ENCODE measurements around the gene ACYP2.
"Not testable (repeated sequence)": the region's sequence is repeated elsewhere in the genome, so short reads cannot be mapped to it uniquely, and the experiment has no call there.

ACYP2 gene

DNA sequence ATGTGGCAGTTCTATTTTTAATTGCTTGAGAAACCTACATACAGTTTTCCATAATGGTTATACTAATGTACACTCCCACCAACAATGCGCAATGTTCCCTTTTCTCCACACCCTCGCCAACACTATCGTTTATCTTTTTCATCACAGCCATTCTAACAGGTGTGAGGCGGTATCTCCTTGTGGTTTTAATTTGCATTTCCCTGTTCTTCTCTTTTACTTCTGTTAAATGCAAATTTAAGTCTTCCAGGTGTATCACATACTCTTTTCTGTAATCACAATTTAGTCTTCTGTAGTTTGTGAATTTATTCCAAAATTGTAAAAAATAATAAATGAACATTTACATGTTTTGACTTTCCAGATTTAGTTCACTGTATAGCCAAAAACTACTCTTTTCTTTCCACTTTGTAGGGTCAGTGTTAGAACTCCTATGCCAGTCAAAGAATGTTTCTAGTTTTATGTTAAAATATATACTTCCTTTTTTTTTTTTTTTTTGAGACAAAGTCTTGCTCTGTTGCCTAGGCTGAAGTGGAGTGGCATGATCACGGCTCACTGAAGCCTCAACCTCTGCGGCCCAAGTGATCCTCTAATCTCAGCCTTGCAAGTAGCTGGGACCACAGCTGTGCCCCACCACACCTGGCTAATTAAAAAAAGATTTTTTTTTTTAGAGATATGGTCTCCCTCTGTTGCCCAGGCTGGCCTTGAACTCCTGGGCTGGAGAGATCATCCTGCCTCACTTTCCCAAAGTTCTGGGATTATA is 15.4 kb upstream of the ACYP2 start:
- DNase-seq, result no peak

DNA sequence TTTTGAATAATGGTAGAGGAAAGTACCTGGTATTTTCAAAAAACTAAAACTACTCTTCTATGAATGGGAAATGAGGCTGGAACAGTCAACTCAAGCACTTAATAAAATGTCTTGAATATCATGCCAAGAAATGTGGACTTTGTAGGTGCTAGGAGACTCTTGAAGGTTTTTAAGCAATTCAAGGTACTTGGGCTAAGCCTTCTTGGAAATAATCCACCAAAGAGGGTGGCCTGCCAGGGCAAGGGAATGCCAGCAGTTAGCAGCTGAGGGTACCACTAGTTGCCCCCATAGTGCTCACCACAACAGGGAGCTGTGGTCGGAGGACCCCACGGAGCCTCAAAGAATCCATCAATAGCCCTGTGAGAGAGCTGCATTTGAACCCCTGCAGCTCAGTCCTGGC is 14.6 kb upstream of the ACYP2 start:
- no peak for DNase-seq

DNA sequence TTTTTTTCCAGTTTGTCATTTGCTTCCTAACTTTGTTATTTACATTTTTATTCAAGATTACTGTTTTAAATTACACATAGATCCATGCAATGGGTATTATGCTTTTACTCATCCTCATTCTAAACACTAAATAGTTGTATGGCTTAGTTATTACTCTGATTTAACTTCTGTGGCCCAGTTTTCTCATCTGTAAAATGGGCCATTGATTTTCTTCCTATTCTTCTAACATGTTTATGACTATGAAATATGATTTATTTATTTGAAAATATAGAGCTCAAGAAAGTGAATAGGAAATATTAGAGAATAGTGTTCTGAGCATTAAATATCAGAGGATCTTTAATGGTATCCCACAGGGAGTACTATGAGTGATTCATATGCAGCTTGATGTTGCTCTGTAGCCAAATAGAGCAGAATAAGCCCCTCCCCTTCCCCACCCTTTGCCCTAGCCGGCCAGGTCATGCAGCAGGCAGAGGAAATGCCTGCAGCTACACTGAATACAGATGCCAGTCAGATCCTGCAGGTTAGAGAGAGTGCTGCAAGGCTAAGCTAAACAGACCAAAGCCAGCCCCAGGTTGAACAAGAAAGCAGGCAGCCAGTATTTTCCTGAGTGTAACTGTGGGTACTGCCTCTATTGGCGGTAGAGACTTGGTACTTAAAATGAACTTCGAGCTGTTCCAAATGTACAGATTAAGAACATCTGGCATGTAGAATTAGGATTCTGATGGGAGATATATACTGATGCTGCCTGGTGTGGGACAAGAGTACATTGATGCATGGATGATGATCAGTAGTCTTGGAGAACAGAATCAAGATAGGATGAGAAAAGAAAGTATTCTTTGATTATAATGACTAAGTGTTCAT is 11.7 kb upstream of the ACYP2 start:
- peak; percentile 21 for DNase-seq

DNA sequence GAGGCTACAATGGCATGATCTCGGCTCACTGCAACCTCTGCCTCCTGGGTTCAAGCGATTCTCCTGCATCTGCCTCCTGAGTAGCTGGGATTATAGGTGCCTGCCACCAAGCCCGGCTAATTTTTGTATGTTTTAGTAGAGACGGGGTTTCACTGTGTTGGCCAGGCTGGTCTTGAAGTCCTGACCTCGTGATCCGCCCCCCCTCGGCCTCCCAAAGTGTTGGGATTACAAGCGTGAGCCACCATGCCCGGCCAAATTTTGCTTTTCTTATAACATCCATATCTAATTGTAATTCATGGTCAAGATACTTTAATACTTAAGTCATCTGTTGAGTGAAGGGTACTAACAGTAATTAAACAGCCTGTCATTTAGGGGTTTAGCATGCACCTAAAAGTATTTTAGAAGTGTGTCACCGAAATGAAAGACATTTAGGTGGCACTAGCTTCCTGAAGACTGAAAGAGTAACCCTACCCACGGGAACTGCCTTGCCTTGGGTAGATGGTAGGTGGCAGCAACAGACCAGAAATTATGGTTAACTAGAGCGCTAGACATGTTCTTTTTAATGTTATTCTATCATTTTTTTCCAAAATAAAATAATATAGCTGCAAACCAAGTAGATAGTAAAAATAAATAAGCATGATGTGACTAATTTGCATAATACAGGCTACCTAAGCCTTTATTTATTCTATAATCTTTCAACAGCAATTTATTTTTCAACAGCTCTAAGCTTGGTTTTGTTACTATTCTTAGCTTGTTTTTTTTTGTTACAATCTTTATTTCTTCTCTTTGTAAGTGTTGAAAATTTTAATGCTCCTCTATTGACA is 8.6 kb upstream of the ACYP2 start:
- DNase-seq, result peak; percentile 22

DNA sequence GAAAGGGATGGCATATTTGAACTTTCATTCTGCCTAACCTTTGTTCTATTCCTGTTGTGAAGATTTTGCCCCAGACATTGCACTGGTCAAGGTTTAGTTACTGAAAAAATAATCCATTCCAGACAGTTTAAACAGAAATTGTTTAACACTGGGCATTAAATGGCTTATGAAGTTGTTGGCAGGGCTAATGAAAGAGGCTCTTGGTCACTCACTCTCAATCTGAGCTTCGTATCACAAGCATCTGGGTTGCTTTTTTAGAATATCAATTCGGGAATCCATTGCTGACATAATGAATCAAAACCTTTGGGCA is 8.0 kb upstream of the ACYP2 start:
- DNase-seq, result no peak

DNA sequence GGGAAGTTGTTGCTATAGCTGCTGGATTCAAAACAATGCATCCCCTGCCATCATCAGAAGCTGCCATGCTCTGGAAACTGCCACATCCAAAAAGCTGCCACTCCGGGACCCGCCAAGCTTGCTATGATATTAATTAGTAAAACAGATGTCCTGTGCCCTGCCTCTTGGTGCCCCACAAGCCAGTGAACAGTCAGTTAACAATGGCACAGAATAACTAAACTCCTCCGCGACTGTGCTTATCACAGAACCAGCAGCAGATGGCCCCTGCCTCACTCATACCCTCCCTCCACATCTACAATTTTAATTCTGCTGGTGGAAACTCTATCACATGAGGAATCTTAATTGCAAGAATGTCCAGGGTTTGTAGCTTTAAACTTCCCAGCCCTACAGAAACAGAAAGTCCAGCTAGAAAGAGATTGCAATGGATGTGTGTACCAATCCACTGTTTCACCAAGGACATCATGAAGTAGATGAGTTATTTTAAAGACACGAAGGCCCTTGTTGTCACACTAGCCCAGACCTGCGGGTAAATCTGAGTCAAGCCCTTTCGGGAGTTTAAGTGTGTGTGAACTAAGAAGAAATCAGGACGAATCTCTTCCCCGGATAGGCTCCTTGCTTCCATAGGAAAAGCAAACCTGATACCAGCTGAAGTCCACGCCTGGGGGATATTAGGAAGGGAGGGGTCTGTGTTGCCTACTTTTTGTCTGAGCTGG is 7.4 kb upstream of the ACYP2 start:
- DNase-seq, result no peak

DNA sequence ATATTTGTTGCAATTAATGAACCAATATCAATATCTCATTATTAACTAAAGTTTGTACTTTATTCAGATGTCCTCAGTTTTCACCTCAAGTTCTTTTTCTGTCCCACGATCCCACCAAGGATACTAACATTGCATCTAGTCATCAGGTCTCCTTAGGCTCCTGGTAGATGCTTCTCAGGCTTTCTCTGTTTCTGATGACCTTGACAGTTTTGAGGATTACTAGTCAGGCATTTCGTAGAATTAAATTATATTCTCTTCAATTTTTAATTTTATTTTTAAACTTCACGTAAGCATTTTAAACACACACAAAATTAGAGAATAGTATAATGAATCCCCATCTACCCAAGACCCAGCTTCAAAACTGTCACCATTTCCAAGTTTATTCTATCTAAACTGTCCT is 5.6 kb upstream of the ACYP2 start:
- DNase-seq, result no peak

DNA sequence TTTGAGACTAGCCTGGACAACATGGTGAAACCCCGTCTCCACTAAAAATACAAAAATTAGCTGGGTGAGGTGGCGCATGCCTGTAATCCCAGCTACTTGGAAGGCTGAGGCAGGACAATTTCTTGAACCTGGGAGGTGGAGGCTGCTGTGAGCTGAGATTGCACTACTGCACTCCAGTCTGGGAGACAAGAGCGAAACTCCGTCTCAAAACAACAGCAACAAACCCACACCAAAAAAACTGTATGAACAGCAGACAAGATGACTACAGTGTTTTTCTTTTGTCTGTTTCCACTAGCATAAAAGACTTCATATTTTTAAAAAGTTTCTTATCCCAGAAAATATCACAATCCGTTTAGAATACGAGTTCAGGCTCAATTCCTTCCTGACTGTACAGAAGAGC is 936 bp upstream of the ACYP2 start:
- not testable (repeated sequence) for DNase-seq

DNA sequence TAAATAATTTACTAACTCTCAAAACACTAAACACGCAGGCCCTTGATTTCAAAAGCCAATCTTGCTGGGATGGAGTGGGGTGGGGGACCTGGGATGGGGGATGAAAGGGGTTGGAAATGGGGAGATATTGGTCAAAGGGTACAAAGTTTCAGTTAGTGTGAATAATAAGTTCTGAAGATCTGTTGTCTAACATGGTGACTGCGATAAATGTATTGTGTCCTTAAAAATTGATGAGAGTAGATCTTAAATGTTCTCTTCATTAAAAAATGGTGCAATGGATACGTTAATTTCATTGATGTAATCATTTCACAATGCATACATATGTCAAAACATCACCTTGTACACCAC is 505 bp upstream of the ACYP2 start:
- no peak for DNase-seq

DNA sequence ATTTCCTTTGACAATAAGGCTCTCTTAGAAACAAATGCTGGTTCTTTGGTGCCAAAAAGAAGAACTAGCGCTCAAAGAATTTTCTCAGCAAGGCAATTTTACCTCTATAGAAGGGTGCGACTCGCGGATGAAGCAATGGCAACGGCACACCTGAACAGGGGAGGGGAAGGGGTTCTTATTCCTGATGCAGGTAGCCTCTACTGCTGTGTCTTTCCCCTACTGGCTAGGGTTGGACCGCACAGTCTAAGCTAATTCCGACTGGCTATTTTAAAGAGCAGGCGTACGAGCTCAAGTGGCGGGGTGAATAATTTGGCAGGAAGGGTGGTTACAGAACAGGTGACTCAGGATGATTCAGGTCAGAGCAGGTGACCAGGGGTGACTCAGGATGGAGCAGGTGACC is 1.2 kb downstream of the ACYP2 start:
- not testable (repeated sequence) for DNase-seq

DNA sequence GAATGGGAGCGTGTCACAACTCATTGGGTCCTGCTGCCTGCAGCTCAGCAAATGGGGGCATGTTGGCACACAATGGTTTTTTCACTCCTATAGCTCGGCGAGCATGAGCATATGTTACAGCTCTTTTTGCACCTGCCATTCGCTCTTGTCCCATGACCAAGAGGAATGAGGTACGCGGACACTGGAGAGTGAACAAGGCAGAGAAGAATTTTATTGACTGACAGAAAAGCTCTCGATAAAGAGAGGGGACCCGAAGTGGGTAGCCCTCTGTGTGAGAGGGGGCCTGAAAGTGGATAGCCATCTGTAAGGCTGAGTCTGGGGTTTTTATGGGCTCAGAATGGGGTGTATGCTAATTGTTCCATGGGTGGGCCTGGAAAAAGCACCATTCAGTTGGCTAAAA is 5.5 kb downstream of the ACYP2 start:
- no peak for DNase-seq

DNA sequence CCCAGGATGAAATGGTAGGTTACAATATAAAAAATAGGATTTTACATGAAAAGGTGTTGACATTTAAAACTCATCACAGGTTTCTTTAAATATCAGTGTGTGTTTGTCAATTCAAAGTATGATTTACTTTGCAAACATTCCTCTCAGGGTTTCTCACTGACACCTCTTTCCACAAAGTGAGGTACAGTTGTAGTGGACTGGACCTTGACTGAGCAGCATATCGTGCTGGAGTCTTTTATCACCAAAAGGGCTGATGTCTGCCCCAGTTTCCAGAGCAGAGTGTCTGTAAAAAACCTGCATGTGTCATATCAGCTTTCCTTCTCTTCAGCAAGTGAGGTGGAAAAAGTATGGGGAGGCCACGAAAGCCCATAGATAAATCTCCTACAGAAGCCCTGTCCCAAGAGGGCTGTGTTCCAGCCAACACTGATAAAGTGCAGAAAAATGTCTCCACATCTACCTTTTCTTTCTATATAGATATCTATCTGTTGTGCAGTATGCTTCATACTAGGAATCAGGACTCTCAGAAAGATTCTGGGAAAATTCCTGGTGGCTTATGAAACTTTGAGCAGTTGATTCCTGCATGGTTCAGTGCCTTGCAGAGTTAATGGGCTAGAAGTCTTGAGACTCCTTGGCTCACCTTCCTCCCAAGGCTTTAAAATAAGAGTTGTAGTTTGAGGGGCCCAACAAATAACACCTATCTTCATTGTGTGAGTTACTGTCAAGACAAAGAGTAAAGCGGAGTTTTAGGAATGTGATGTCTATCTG is 6.9 kb downstream of the ACYP2 start:
- DNase-seq, result no peak

DNA sequence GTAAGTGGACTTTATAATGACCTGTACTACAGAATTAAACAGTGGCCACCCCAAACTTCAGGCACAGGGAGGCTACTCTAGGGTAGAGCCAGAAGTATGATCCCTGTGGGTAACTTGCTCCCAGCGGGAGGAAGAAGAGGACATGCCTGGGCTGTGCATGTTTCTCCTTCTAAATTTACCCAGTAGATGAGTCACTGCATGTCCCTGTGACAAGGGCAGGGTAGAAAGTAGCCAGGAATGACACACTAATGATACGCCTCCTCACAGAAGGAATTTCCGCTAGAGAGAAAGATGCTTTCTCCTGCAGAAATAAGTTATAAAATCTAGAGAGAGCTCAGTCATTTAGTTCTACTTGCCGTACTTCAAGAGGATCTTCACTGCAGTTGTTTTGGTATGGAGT is 7.5 kb downstream of the ACYP2 start:
- no peak for DNase-seq

DNA sequence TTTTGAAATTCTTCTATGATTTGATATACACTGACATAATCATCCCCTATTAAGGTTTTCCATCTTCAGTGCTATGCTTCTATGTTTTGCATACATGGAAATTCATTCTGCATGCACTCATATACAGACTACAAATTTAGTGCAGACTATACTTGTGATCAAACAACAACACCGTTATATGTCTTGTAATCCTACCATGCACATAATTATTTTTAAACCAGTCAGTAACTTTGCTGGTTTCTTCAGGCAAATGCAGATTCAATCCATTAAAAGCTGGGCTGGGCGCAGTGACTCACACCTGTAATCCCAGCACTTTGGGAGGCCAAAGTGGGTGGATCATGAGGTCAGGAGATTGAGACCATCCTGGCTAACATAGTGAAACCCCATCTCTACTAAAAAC is 11.8 kb downstream of the ACYP2 start:
- not testable (repeated sequence) for DNase-seq

DNA sequence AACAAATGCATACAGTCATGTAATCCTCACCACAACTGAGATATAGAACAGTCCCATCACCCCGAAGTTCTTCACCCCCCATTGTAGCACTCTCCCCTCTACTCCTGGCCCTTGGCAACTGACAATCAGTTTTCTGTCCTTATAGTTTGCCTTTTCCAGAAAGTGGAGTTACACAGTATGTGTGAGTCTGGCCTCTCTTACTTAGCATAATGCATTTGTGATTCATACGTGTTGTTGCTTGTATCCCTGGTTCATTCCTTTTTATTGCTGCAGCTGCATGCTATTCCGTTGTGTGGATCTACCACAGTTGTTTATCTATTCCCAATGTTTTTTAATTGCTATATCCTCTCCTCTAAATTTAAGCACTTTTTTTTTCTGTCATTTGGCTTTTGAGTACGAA is 17.6 kb downstream of the ACYP2 start:
- no peak for DNase-seq

DNA sequence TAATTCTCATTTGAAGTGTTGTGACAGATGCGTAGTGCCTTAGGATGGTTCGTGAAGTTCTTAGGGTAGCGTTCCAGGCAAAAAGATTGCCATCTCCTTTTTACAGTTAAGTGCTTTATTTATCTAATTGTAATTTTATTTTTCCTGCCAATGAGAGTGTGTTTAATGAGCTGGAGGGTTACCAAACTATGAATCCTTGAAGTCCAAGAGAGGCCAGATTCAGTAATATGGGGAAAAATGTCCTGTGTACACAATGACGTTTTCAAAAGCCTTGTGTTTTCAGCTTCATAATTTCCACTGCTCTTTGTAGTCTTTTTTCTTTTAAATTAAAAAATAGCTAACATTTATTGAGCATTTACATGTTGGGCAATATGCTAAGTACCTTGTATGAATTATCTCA is 23.8 kb downstream of the ACYP2 start:
- no peak for DNase-seq

DNA sequence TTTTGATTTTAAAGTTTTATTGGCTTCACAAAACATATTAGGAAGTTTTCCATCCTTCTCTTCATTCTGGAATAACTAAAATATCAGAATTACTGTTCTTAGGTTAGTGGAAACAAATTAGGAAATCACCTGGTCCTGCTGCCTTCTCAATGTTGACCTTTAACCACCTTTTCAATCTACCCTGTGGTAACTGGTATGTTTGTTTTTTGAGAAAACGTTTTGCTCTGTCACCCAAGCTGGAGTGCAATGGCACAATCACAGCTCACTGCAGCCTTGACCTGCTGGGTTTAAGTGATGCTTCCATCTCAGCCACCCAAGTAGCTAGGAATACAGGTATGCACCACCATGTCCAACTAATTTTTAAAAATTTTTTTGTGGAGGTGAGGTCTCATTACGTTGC is 28.4 kb downstream of the ACYP2 start:
- no peak for DNase-seq

DNA sequence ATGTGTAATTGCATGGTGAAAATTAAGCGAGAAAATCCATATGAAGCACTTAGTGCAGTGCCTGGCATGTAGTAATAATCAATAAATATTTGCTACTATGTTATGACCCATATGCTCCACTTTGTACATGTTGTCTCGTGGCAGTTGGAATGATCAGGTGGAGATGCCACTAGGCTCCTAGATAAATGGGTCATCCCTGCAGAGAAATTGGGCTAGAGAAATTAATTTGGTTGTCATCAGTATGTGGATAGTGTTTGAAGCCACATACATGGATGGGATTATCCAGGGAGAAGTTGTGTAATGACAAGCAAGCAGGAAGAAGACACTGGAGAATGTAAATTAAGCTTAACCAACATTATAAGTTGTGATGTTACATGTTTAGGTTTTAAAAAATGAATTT is 33.0 kb downstream of the ACYP2 start:
- DNase-seq, result no peak

DNA sequence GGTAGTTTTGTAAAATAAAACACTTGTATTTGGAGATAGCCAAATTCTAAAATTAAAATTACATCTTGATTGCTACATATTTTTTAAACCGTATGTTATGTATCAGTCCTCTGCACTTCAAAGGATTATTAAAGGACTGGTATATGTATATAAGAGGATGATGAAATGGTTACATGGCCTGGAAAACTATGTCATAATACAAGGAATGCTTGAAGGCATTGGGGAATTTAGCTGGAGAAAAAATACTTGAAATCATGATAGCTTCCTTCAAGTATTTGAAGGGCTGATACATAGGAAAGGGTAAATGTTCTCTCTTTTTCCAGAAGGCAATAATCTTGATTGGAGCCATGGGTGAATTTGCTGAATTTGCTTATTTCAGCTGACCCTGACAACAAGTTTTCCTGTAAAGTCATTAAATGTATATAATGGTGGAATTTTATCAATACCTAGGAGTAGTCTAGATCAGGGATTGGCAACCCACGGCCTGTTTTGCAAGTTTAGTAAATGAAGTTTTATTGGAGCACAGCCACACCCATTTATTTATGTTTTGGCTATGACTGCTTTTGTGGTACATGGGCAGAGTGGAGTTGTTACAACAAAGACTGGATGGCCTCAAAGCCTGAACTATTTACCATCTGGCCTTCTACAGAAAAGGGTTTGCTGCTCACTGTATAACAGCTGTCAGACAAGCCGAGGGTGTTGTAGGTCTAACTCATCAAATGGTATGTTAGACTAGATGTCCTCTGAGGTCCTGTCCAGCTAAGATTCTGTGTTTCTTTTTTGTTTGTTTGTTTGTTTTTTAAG is 34.4 kb downstream of the ACYP2 start:
- no peak for DNase-seq

DNA sequence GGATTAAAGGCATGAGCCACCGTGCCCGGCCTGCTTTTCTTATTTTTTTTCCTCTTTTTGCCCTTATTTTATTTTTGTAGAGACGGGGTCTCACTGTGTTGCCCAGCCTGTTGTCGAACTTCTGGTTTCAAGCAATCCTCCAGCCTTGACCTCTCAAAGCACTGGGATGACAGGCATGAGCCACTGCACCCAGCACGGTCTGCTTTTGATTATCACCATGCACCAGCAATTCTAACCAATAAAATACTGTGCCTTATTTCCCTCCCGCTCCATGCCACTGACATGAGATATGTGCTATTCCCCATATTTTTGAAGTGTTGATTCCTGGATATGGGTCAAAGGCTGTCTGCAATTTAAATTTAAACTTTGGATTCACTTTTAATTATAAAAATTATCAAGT is 42.9 kb downstream of the ACYP2 start:
- DNase-seq, result no peak

DNA sequence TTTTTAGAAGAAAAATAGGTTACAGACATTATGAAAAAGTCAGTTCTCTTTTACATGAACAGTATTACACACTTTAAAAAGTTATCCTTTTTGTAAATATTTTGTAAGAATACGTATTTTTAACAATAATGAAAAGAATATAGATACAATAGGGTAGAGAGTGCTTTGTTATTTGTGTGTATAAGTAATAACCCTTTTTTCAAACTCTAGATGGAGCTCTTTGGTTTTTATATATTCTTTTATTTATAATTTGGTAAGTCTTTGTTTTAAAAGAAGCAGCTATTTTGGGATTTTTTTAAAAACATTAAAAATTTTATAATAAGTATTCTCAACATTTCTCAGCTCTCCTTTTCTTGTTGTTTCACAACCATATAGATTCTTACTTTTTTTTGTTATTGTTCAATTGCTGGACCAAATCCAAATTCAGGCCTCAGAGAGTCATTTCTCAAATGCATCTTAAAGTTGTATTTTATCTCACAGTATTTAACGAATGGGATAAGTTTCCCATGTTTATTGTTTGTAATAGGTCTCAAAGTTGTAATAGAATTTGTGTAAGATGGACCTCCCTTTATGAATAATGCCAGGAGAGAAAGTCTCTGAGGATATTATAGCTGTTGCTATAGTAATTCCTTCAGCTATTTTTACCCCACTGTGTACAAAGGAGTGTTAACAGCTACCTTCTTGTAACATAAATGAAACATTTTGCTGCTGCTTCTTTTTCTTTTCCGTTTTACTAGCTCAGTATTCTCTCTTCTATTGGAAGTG is 46.4 kb downstream of the ACYP2 start:
- DNase-seq, result no peak
